ENCODE results near the gene ZNF236. TPM values are rescaled to one million over a fixed set of nuclear protein-coding genes. Genes with fewer than 3 reads are reported as not detected.

ZNF236 gene
- total and polyA plus RNA-seq, 2 of the 8 experiments (the other 6 are each of a cell fraction or from before 2014, with no cell fraction given): 6.7 to 14.5 TPM

- Histone ChIP-seq H3K18ac (ENCODE audit: extremely low read depth, low read length) (no peak overlapping the region), H4K8ac (ENCODE audit: extremely low read depth, insufficient read depth, low read length) (no peak overlapping the region), H4K91ac (replicated peaks; ENCODE audit: insufficient read length, low read length) (no peak overlapping the region), H3K79me1 (ENCODE audit: low read depth, low read length) (no peaks in the 10 kb centered on the region), H3K23ac (ENCODE audit: insufficient read length) (no peak overlapping the region), H2BK120ac (replicated peaks; ENCODE audit: low read depth, low read length) (no peak overlapping the region), H3K4me1 (replicated peaks in 1 of 4; ENCODE audit: control insufficient read depth in 3 of 4, insufficient read depth in 4 of 4, low read length in 3 of 4) (peaks cover 0 to 6% (median 0%) of the 10 kb centered on the region in 4 experiments; a peak in 2 of 7 replicates), H2BK20ac (ENCODE audit: low read length) (no peak overlapping the region), H3K23me2 (ENCODE audit: low read depth, low read length) (no peaks in the 10 kb centered on the region), H3K4ac (replicated peaks; ENCODE audit: insufficient read length, low read depth, low read length) (no peak overlapping the region), H3K27me3 (replicated peaks in 1 of 4; ENCODE audit: control insufficient read depth in 3 of 4, extremely low read depth in 1 of 4, insufficient read depth in 3 of 4, low read length in 3 of 4) (no peaks in the 10 kb centered on the region), H2BK12ac (ENCODE audit: low read depth, low read length) (no peak overlapping the region), H3K9me3 (ENCODE audit: insufficient read depth in 2 of 2, low read depth in 1 of 2, low read length in 1 of 2) (peaks cover 14 to 35% of the 10 kb centered on the region in 2 experiments), H4K5ac (ENCODE audit: insufficient read length, low read depth, low read length) (no peak overlapping the region), H2BK15ac (ENCODE audit: low read length) (no peak overlapping the region), H3K56ac (replicated peaks; ENCODE audit: insufficient read length, low read depth, low read length) (no peak overlapping the region), H2AFZ (ENCODE audit: low read length) (no peak overlapping the region), H3K36me3 (ENCODE audit: control insufficient read depth in 2 of 4, insufficient read depth in 4 of 4, low read length in 3 of 4) (no peaks in the 10 kb centered on the region), H3K27ac (ENCODE audit: low read depth, low read length) (no peak overlapping the region), H2BK5ac (ENCODE audit: low read depth, low read length) (no peak overlapping the region), H3K14ac (ENCODE audit: insufficient read length) (no peak overlapping the region), H3K4me3 (ENCODE audit: extremely low read depth in 1 of 4, insufficient read depth in 2 of 4, low read depth in 3 of 4, low read length in 4 of 4) (no peak overlapping the region), H4K20me1 (replicated peaks in 1 of 2; ENCODE audit: control insufficient read depth in 1 of 2, insufficient read depth in 2 of 2, low read length in 2 of 2) (no peaks in the 10 kb centered on the region), H3K4me2 (ENCODE audit: insufficient read depth in 1 of 2, low read depth in 2 of 2, low read length in 2 of 2) (no peak overlapping the region), H3K79me2 (ENCODE audit: control insufficient read depth in 1 of 2, insufficient read depth in 2 of 2, low read length in 2 of 2) (no peaks in the 10 kb centered on the region), H3K9ac (replicated peaks in 1 of 4; ENCODE audit: extremely low read depth in 1 of 4, low read depth in 3 of 4, low read length in 3 of 4) (no peak overlapping the region), H2AK5ac (ENCODE audit: low read depth, low read length) (no peak overlapping the region)
- CTCF ChIA-PET (ENCODE audit: partially characterized antibody): interaction anchor here (1.2 to 8.6 kb wide), 2 partner anchors 11 to 13 kb away, joined by 3 to 72 read pairs; no protein-coding TSS in a partner anchor
- FAIRE-seq (no peak), DNase-seq (ENCODE audit: low read depth in 1 of 2, low spot score in 2 of 2) (no peak)
- 76% methylated on average over 5 of the region's 5 CpGs; no CpG with 5 or more reads in 1 of the 2 experiments for WGBS, 2 experiments (ENCODE audit: extremely low coverage in 1 of 2, insufficient coverage in 1 of 2, insufficient read length in 1 of 2, insufficient replicate concordance in 2 of 2, low coverage in 1 of 2, low lambda C conversion rate in 2 of 2, missing lambda C conversion rate in 1 of 2)
- POLR2A ChIA-PET (ENCODE audit: partially characterized antibody): no interaction called here
- TF ChIP-seq EZH2 (IDR thresholded peaks at IDR 0.05; ENCODE audit: low read depth, low read length, severe bottlenecking) (no peak), POLR2A (IDR thresholded peaks at IDR 0.05; ENCODE audit: control extremely low read depth in 1 of 2, low read depth in 2 of 2, low read length in 2 of 2) (no peak), ASH2L (IDR thresholded peaks at IDR 0.05; ENCODE audit: low read length) (no peak), GABPA (IDR thresholded peaks at IDR 0.05; ENCODE audit: borderline replicate concordance, insufficient read depth, low read length) (no peak), CBX5 (IDR thresholded peaks at IDR 0.05; ENCODE audit: low read depth, low read length) (no peak), GTF2F1 (IDR thresholded peaks at IDR 0.05; ENCODE audit: borderline replicate concordance, low read depth, low read length) (no peak), KDM1A (IDR thresholded peaks at IDR 0.05; ENCODE audit: borderline replicate concordance, low read length) (no peak), POLR2AphosphoS5 (IDR thresholded peaks at IDR 0.05; ENCODE audit: low read depth, low read length) (no peak), PHF8 (conservative IDR thresholded peaks at IDR 0.05; ENCODE audit: low read depth, low read length) (no peak), CEBPB (IDR thresholded peaks at IDR 0.05; ENCODE audit: low read depth, low read length) (no peak), BRCA1 (IDR thresholded peaks at IDR 0.05; ENCODE audit: low read depth, low read length) (no peak), SP1 (IDR thresholded peaks at IDR 0.05; ENCODE audit: low read depth, low read length) (no peak), NANOG (IDR thresholded peaks at IDR 0.05; ENCODE audit: insufficient read depth, low read depth, low read length, poor library complexity, severe bottlenecking) (no peak)
Measured at GRCh38 chr18:76791642-76792041, 30.7 kb upstream of the ZNF236 start.

All from H1 (cell line).